Caco-2 (cell line): ENCODE results near the gene CLIP2. TPM values are rescaled to one million over a fixed set of nuclear protein-coding genes. Genes with fewer than 3 reads are reported as not detected.
"Not testable (repeated sequence)": the region's sequence is repeated elsewhere in the genome, so short reads cannot be mapped to it uniquely, and the experiment has no call there.

ENCODE experiments used
- BruUV-seq: library from RNA; stranded (reverse); fragments of 400-500 nt; replicated peaks from 2 replicates; lab custom pipeline; 2021; lab: Mats Ljungman, UMichigan
- CTCF ChIA-PET: fragments of 300-600 bp; sonication (Branson Sonifier 250); formaldehyde crosslinking; loops from one replicate; lab custom pipeline; 2022; ENCODE audit warnings: antibody characterized with exemption; lab: Charles Lee
- POLR2A ChIA-PET: fragments of 300-600 bp; sonication (Branson Sonifier 250); formaldehyde crosslinking; loops from one replicate; lab custom pipeline; 2022; ENCODE audit warnings: antibody characterized with exemption; lab: Charles Lee
- DNase-seq, 2 experiments: peaks; one replicate each; pipeline versions ENCODE4 v3.0.0 to v3.0.0-alpha.2; 2020 to 2022
- H3K27me3 ChIP-seq: replicated peaks from 2 replicates; pipeline ENCODE4 v1.6.0; 2011; ENCODE audit warnings: low read length; ENCODE audit not compliant: control insufficient read depth, insufficient read depth
- H3K36me3 ChIP-seq: 2 replicates; pipeline ENCODE4 v1.5.1; 2011; ENCODE audit warnings: low read length; ENCODE audit not compliant: control insufficient read depth, insufficient read depth
- H3K4me1 ChIP-seq: fragments of 250-450 bp; sonication (Bioruptor Pico); 2 replicates; pipeline ENCODE4 v1.5.1; 2020; ENCODE audit warnings: mild to moderate bottlenecking
- H3K4me3 ChIP-seq: 2 replicates; pipeline ENCODE4 v1.5.1; 2011; ENCODE audit warnings: low read depth, mild to moderate bottlenecking, control low read depth, low read length
- H3K9me3 ChIP-seq: fragments of 250-450 bp; sonication (Bioruptor Pico); 2 replicates; pipeline ENCODE4 v1.5.1; 2020; ENCODE audit warnings: mild to moderate bottlenecking, moderate library complexity
- H3K27ac Mint-ChIP-seq: one replicate; pipeline ENCODE4 v1.8.0; 2022; ENCODE audit warnings: mixed read lengths; ENCODE audit not compliant: unreplicated experiment
- H3K27me3 Mint-ChIP-seq: one replicate; pipeline ENCODE4 v1.8.0; 2022; ENCODE audit warnings: mixed read lengths; ENCODE audit not compliant: insufficient read depth, unreplicated experiment
- H3K36me3 Mint-ChIP-seq: one replicate; pipeline ENCODE4 v1.8.0; 2022; ENCODE audit warnings: mild to moderate bottlenecking, mixed read lengths; ENCODE audit not compliant: insufficient read depth, unreplicated experiment
- H3K4me1 Mint-ChIP-seq: one replicate; pipeline ENCODE4 v1.8.0; 2022; ENCODE audit warnings: low read depth, mixed read lengths; ENCODE audit not compliant: unreplicated experiment
- H3K4me3 Mint-ChIP-seq: one replicate; pipeline ENCODE4 v1.8.0; 2022; ENCODE audit warnings: mild to moderate bottlenecking, moderate library complexity, mixed read lengths; ENCODE audit not compliant: unreplicated experiment
- H3K9me3 Mint-ChIP-seq: one replicate; pipeline ENCODE4 v1.8.0; 2022; ENCODE audit warnings: mixed read lengths; ENCODE audit not compliant: unreplicated experiment
- intact Hi-C: fragments of 100-400 bp; cut with micrococcal nuclease; formaldehyde crosslinking; loops from one replicate; pipeline ENCODE4 v1.10.0; 2022; ENCODE audit not compliant: unreplicated experiment
- total RNA-seq: library from RNA; stranded (reverse); gene quantifications from 2 replicates; pipeline ENCODE4 v1.2.3, GENCODE V29; 2022
- TF ChIP-seq, protein P1 (sequence below), 2 experiments: fragments of 200-600 bp in 1 of 2; IDR thresholded peaks; 1 replicate in 1 of 2; 2 replicates in 1 of 2; pipeline versions ENCODE4 v1.5.1 to v1.8.0; 2011 to 2022; ENCODE audit warnings: antibody characterized with exemption in 1 of 2, control low read depth in 1 of 2, inconsistent platforms in 1 of 2, low read depth in 1 of 2, low read length in 1 of 2, mild to moderate bottlenecking in 1 of 2, moderate library complexity in 1 of 2; ENCODE audit not compliant: insufficient read depth in 1 of 2, severe bottlenecking in 1 of 2, unreplicated experiment in 1 of 2

The CLIP2 gene
- total RNA-seq, 1 experiment from 2014 or later, result 19.5 TPM

DNA sequence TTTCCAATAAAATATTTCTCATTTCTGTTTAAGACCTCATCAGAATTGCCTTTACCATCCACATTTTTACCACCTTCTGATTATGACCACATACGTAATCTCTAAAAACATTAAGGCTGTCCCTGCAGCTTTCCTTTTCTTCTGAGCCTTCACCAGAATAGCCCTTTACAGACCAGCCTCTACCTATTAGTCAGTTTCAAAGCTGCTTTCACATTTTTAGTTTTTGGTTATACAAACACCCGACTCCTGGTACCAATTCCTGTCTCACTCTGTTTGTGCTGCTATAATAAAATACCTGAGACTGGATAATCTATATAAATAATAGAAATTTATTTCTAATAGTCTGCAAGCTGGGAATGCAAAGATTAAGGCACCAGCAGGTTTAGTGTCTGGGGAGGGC, 149.1 kb downstream of the CLIP2 start:
- Mint-ChIP-seq H3K4me3 (no peak overlapping the region), H3K9me3 (peaks cover 9% of the 10 kb centered on the region), H3K27ac (no peak overlapping the region), H3K4me1 (no peaks in the 10 kb centered on the region), H3K27me3 (no peaks in the 10 kb centered on the region), H3K36me3 (no peaks in the 10 kb centered on the region)
- intact Hi-C loops, result loop anchor here (5.0 kb wide), 1 partner anchor 109 kb away; no protein-coding TSS in a partner anchor
- ChIA-PET POLR2A (no interaction called here), CTCF (no interaction called here)
- no peak for DNase-seq
- TF ChIP-seq, protein P1, sequence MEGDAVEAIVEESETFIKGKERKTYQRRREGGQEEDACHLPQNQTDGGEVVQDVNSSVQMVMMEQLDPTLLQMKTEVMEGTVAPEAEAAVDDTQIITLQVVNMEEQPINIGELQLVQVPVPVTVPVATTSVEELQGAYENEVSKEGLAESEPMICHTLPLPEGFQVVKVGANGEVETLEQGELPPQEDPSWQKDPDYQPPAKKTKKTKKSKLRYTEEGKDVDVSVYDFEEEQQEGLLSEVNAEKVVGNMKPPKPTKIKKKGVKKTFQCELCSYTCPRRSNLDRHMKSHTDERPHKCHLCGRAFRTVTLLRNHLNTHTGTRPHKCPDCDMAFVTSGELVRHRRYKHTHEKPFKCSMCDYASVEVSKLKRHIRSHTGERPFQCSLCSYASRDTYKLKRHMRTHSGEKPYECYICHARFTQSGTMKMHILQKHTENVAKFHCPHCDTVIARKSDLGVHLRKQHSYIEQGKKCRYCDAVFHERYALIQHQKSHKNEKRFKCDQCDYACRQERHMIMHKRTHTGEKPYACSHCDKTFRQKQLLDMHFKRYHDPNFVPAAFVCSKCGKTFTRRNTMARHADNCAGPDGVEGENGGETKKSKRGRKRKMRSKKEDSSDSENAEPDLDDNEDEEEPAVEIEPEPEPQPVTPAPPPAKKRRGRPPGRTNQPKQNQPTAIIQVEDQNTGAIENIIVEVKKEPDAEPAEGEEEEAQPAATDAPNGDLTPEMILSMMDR (IDR thresholded peaks at IDR 0.05; ENCODE audit: insufficient read depth in 1 of 2, low read depth in 1 of 2, low read length in 1 of 2, severe bottlenecking in 1 of 2, unreplicated experiment in 1 of 2), result no peak
- BruUV-seq, result no TSS peak
- Histone ChIP-seq H3K36me3 (no peaks in the 10 kb centered on the region), H3K4me1 (0 out of 2 replicates have a peak, but pooled peaks cover 3% of the 10 kb centered on the region), H3K27me3 (no peaks in the 10 kb centered on the region), H3K4me3 (no peak overlapping the region), H3K9me3 (peaks cover 12% of the 10 kb centered on the region)

DNA sequence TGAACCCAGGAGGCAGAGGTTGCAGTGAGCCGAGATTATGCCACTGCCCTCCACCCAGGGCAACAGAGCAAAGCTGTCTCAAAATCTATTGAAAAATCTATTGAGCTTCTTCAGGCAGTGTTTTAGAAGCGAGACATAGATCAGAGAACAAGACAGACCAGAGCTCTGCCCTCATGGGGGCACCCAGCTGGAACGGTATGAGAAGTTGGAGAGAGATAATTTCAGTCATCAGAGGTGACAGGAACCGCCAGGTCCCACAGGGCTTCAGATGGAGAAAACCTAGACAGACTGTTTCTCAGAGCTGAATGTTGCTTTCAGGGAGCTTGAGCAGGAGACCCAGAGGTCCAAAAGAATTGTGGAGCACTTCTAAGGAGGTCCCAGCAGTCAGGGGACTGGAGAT, 150.3 kb downstream of the CLIP2 start:
- Histone ChIP-seq H3K4me1 (0 out of 2 replicates have a peak, but pooled peaks cover 3% of the 10 kb centered on the region), H3K36me3 (no peaks in the 10 kb centered on the region), H3K27me3 (no peaks in the 10 kb centered on the region), H3K4me3 (no peak overlapping the region), H3K9me3 (peaks cover 12% of the 10 kb centered on the region)
- POLR2A ChIA-PET, result no interaction called here
- intact Hi-C loops, result loop anchor here (5.0 kb wide), 1 partner anchor 108 kb away; no protein-coding TSS in a partner anchor
- no peak overlapping the region for H3K4me3 Mint-ChIP-seq
- H3K27ac Mint-ChIP-seq, result no peak overlapping the region
- DNase-seq, result no peak
- H3K27me3 Mint-ChIP-seq, result no peaks in the 10 kb centered on the region
- no peaks in the 10 kb centered on the region for H3K4me1 Mint-ChIP-seq
- no peaks in the 10 kb centered on the region for H3K36me3 Mint-ChIP-seq
- CTCF ChIA-PET, result no interaction called here
- peaks cover 9% of the 10 kb centered on the region for H3K9me3 Mint-ChIP-seq
- no TSS peak for BruUV-seq
- TF ChIP-seq, protein P1 (IDR thresholded peaks at IDR 0.05; ENCODE audit: insufficient read depth in 1 of 2, low read depth in 1 of 2, low read length in 1 of 2, severe bottlenecking in 1 of 2, unreplicated experiment in 1 of 2), result no peak

DNA sequence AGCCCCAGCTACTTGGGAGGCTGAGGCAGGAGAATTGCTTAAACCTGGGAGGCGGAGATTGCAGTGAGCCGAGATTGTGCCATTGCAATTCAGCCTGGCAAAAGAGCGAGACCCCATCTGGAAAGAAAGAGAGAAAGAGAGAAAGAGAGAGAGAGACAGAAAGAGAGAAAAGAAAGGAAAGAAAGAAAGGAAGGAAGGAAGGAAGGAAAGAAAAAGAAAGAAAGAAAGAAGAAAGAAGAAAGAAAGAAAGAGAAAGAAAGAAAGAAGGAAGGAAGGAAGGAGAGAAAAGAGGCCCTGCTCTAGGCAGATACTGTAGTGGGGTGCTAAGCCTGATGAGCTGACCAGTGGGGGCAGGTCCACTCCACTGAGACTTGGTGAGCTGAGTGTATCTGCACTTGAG, 150.9 kb downstream of the CLIP2 start:
- BruUV-seq, H3K4me3 ChIP-seq, H3K27me3 Mint-ChIP-seq, H3K4me3 Mint-ChIP-seq, intact Hi-C loops, H3K4me1 Mint-ChIP-seq, H3K27me3 ChIP-seq, H3K36me3 Mint-ChIP-seq, POLR2A ChIA-PET, CTCF ChIA-PET, H3K36me3 ChIP-seq, DNase-seq, H3K4me1 ChIP-seq, H3K27ac Mint-ChIP-seq, H3K9me3 Mint-ChIP-seq: not testable (repeated sequence)
- peaks cover 12% of the 10 kb centered on the region for H3K9me3 ChIP-seq

DNA sequence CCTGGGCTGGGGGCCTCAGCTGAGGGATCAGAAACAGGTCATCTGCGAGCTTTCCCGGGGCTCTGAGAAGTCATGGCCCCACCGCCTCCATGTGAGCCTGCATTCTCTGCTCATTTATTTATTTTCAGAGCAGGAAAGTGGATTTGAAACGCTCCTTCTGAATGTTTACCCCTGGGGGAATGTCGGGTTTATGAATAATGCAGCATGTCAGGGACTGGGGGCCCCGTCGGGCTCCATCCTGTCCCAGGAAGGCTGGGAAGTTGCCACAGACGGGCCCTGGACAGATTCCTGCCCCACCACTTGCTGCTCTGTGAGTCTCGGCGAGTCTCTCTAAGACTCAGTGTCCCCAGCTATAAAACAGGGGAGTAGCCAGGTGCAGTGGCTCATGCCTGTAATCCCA, 152.6 kb downstream of the CLIP2 start:
- H3K9me3 Mint-ChIP-seq, result peaks cover 9% of the 10 kb centered on the region
- no peaks in the 10 kb centered on the region for H3K4me1 ChIP-seq
- no peak overlapping the region for H3K4me3 ChIP-seq
- intact Hi-C loops, result no loop called here
- peaks cover 12% of the 10 kb centered on the region for H3K9me3 ChIP-seq
- no peak overlapping the region for H3K4me3 Mint-ChIP-seq
- ChIA-PET POLR2A (no interaction called here), CTCF (no interaction called here)
- no peaks in the 10 kb centered on the region for H3K27me3 Mint-ChIP-seq
- BruUV-seq, result no TSS peak
- DNase-seq, result no peak
- TF ChIP-seq, protein P1 (IDR thresholded peaks at IDR 0.05; ENCODE audit: insufficient read depth in 1 of 2, low read depth in 1 of 2, low read length in 1 of 2, severe bottlenecking in 1 of 2, unreplicated experiment in 1 of 2), result no peak
- no peaks in the 10 kb centered on the region for H3K36me3 Mint-ChIP-seq
- no peaks in the 10 kb centered on the region for H3K4me1 Mint-ChIP-seq
- H3K36me3 ChIP-seq, result no peaks in the 10 kb centered on the region
- H3K27ac Mint-ChIP-seq, result no peak overlapping the region
- H3K27me3 ChIP-seq, result no peaks in the 10 kb centered on the region
